HuH-7.5 (cell line): ENCODE data around the gene RAB32.

ENCODE experiments used
- DNase-seq: peaks from one replicate; pipeline ENCODE4 v3.0.0; 2011; ENCODE audit warnings: low spot score

RAB32 gene

GRCh38 chr6:146582857-146583256 lies 39.2 kb downstream of the RAB32 start:
- DNase-seq = no peak

- no peak for DNase-seq
Measured at GRCh38 chr6:146583966-146584365, 40.3 kb downstream of the RAB32 start.

GRCh38 chr6:146587459-146587858 lies 43.8 kb downstream of the RAB32 start:
- no peak for DNase-seq

GRCh38 chr6:146590492-146590891 lies 46.9 kb downstream of the RAB32 start:
- DNase-seq = no peak

- DNase-seq = no peak
Measured at GRCh38 chr6:146592451-146592850, 48.8 kb downstream of the RAB32 start.

- DNase-seq = no peak
Measured at GRCh38 chr6:146593986-146594385, 50.4 kb downstream of the RAB32 start.

- no peak for DNase-seq
Measured at GRCh38 chr6:146594495-146594894, 50.9 kb downstream of the RAB32 start.

GRCh38 chr6:146595972-146596731 lies 52.5 kb downstream of the RAB32 start:
- DNase-seq = no peak

GRCh38 chr6:146598772-146599405 lies 55.3 kb downstream of the RAB32 start, which contains the start of gene ADGB:
Gene ADGB, plus strand, starts transcription at chr6:146598972. Its CDS starts 69 bp downstream, at chr6:146599041.
- peak; percentile 16 for DNase-seq

GRCh38 chr6:146601352-146601751 lies 57.7 kb downstream of the RAB32 start:
- DNase-seq = no peak

- no peak for DNase-seq
Measured at GRCh38 chr6:146602526-146602925, 58.9 kb downstream of the RAB32 start.
